ENCODE results near the gene PPP1R12B.
A peak's percentile ranks its signal among the peaks of the same experiment; 100 is the strongest.

Gene PPP1R12B

DNA sequence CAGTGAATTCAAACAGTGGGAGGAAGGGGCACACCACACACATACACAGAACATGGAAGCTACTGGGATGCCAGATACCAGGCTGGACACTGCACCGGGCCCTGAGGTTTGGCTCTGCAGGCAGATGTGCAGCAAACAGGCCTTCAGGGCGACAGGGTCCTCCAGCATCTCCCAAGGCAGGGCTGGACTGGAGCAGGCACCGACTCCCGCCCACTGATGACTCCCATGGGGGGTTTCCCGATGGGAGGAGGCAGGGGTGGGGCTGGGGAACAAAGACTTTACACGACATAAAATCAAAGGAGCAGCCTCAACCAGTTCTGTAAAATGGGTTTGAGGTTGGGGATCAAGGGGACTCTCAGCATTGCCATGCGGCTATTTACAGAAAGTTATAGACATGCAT, 243.6 kb downstream of the PPP1R12B start:
- H3K9me3 ChIP-seq (replicated peaks in 1 of 2; ENCODE audit: control insufficient read depth in 2 of 2, insufficient read depth in 1 of 2, low read depth in 1 of 2, low read length in 2 of 2), result no peaks in the 10 kb centered on the region
- no peaks in the 10 kb centered on the region for H3K36me3 ChIP-seq (replicated peaks in 1 of 2; ENCODE audit: control insufficient read depth in 2 of 2, insufficient read depth in 2 of 2, low read length in 2 of 2)
- H3K4me2 ChIP-seq (ENCODE audit: insufficient read depth, low read length, poor library complexity, severe bottlenecking), result no peak overlapping the region
- H3K79me1 ChIP-seq (ENCODE audit: low read depth, low read length), result no peaks in the 10 kb centered on the region
- H3K18ac ChIP-seq (ENCODE audit: low read length), result peak overlapping the region; percentile 22
- no peak overlapping the region for H2AFZ ChIP-seq (ENCODE audit: low read length)
- H2BK5ac ChIP-seq (ENCODE audit: low read length), result no peak overlapping the region
- DNase-seq (ENCODE audit: low spot score), result no peak
- no peak overlapping the region for H3K4ac ChIP-seq (ENCODE audit: low read length)
- no peak overlapping the region for H4K8ac ChIP-seq (ENCODE audit: low read depth, low read length)
- no peak overlapping the region for H2BK12ac ChIP-seq (ENCODE audit: low read length)
- no peak overlapping the region for H3K27ac ChIP-seq (replicated peaks; ENCODE audit: low read length)
- H3K14ac ChIP-seq (ENCODE audit: low read length), result no peak overlapping the region
- H2BK120ac ChIP-seq (ENCODE audit: low read depth, low read length), result no peak overlapping the region
- H2AK5ac ChIP-seq (ENCODE audit: low read depth, low read length), result peak overlapping the region; percentile 17
- H4K91ac ChIP-seq (ENCODE audit: low read depth, low read length, poor library complexity), result no peak overlapping the region
- no peak overlapping the region for H2BK15ac ChIP-seq (ENCODE audit: low read length)
- no CpG with 5 or more reads among the region's 7 CpGs for WGBS, 2 donors (ENCODE audit: extremely low coverage in 2 of 2, insufficient read length in 2 of 2, insufficient replicate concordance in 1 of 2)
- H3K27me3 ChIP-seq (ENCODE audit: control insufficient read depth in 3 of 3, insufficient read depth in 3 of 3, low read depth in 1 of 3, low read length in 3 of 3), result no peaks in the 10 kb centered on the region
- H3K9ac ChIP-seq (ENCODE audit: low read depth, low read length, poor library complexity), result no peak overlapping the region
- H3K4me3 ChIP-seq (ENCODE audit: low read length in 2 of 2), result no peak overlapping the region
- no peak overlapping the region for H3K23ac ChIP-seq (ENCODE audit: low read depth, low read length, poor library complexity)
- peaks cover 10 to 13% of the 10 kb centered on the region in 2 donors for H3K4me1 ChIP-seq (ENCODE audit: control insufficient read depth in 2 of 2, insufficient read depth in 1 of 2, low read depth in 1 of 2, low read length in 2 of 2)

DNA sequence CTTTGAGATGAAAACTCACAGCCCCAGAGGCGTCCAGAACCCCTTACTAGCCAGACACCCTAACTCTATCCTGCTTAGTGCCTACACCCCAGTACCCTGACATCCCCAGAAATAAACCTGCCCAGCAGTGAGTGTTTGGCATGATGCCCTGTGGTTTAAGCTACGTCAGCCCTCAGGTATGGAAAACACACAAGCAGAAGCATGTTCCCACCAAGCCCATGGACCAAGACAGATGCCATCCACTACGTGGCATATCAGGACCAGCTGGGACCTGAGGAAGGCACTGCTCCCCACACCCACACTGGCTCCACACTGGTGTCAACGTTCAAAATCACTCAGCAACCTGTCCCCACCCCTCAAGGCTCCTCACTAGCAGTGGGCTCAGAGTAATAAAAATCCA, 245.3 kb downstream of the PPP1R12B start:
- no peak overlapping the region for H3K9ac ChIP-seq (ENCODE audit: low read depth, low read length, poor library complexity)
- no peak overlapping the region for H2AFZ ChIP-seq (ENCODE audit: low read length)
- no peaks in the 10 kb centered on the region for H3K27me3 ChIP-seq (ENCODE audit: control insufficient read depth in 3 of 3, insufficient read depth in 3 of 3, low read depth in 1 of 3, low read length in 3 of 3)
- no peak overlapping the region for H2BK5ac ChIP-seq (ENCODE audit: low read length)
- H2BK15ac ChIP-seq (ENCODE audit: low read length), result no peak overlapping the region
- no peaks in the 10 kb centered on the region for H3K79me1 ChIP-seq (ENCODE audit: low read depth, low read length)
- H4K91ac ChIP-seq (ENCODE audit: low read depth, low read length, poor library complexity), result no peak overlapping the region
- H3K14ac ChIP-seq (ENCODE audit: low read length), result no peak overlapping the region
- H3K4ac ChIP-seq (ENCODE audit: low read length), result no peak overlapping the region
- H3K23ac ChIP-seq (ENCODE audit: low read depth, low read length, poor library complexity), result no peak overlapping the region
- no peak for DNase-seq (ENCODE audit: low spot score)
- no CpG with 5 or more reads among the region's 4 CpGs for WGBS, 2 donors (ENCODE audit: extremely low coverage in 2 of 2, insufficient read length in 2 of 2, insufficient replicate concordance in 1 of 2)
- H3K4me1 ChIP-seq (ENCODE audit: control insufficient read depth in 2 of 2, insufficient read depth in 1 of 2, low read depth in 1 of 2, low read length in 2 of 2), result peaks cover 9 to 10% of the 10 kb centered on the region in 2 donors
- no peak overlapping the region for H3K27ac ChIP-seq (replicated peaks; ENCODE audit: low read length)
- no peak overlapping the region for H4K8ac ChIP-seq (ENCODE audit: low read depth, low read length)
- H3K4me2 ChIP-seq (ENCODE audit: insufficient read depth, low read length, poor library complexity, severe bottlenecking), result no peak overlapping the region
- H3K36me3 ChIP-seq (replicated peaks in 1 of 2; ENCODE audit: control insufficient read depth in 2 of 2, insufficient read depth in 2 of 2, low read length in 2 of 2), result no peaks in the 10 kb centered on the region
- H2BK120ac ChIP-seq (ENCODE audit: low read depth, low read length), result no peak overlapping the region
- no peak overlapping the region for H3K18ac ChIP-seq (ENCODE audit: low read length)
- no peak overlapping the region for H2AK5ac ChIP-seq (ENCODE audit: low read depth, low read length)
- H3K9me3 ChIP-seq (replicated peaks in 1 of 2; ENCODE audit: control insufficient read depth in 2 of 2, insufficient read depth in 1 of 2, low read depth in 1 of 2, low read length in 2 of 2), result no peaks in the 10 kb centered on the region
- no peak overlapping the region for H3K4me3 ChIP-seq (ENCODE audit: low read length in 2 of 2)
- H2BK12ac ChIP-seq (ENCODE audit: low read length), result no peak overlapping the region

DNA sequence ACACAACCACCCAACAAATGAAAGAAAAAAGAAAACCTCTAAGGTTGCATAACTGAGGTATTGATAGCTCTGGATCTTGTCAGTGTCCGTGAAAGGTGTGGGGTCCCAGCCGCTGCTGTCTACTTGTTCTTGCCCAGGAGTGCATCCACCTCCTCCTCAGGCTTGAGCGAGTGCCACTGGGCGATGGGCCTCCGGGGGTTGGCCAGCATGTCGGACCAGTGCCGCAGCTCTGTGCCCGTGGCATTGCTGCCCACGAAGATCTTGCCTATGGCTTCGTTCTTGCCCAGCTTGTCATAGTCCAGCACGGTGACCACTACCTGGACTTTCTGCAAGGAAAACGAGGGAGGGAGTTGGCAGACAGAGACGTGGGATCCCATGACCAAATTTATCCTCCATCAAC, 248.1 kb downstream of the PPP1R12B start:
- Histone ChIP-seq H2BK15ac (ENCODE audit: low read length) (no peak overlapping the region), H3K36me3 (replicated peaks in 1 of 2; ENCODE audit: control insufficient read depth in 2 of 2, insufficient read depth in 2 of 2, low read length in 2 of 2) (no peaks in the 10 kb centered on the region), H3K79me1 (ENCODE audit: low read depth, low read length) (no peaks in the 10 kb centered on the region), H3K4me3 (ENCODE audit: low read length in 2 of 2) (no peak overlapping the region), H3K4me2 (ENCODE audit: insufficient read depth, low read length, poor library complexity, severe bottlenecking) (no peak overlapping the region), H4K8ac (ENCODE audit: low read depth, low read length) (no peak overlapping the region), H3K27ac (replicated peaks; ENCODE audit: low read length) (no peak overlapping the region), H2BK120ac (ENCODE audit: low read depth, low read length) (no peak overlapping the region), H4K91ac (ENCODE audit: low read depth, low read length, poor library complexity) (no peak overlapping the region), H2AK5ac (ENCODE audit: low read depth, low read length) (no peak overlapping the region), H3K27me3 (ENCODE audit: control insufficient read depth in 3 of 3, insufficient read depth in 3 of 3, low read depth in 1 of 3, low read length in 3 of 3) (no peaks in the 10 kb centered on the region), H3K23ac (ENCODE audit: low read depth, low read length, poor library complexity) (peak overlapping the region; percentile 69), H3K4ac (ENCODE audit: low read length) (no peak overlapping the region), H2AFZ (ENCODE audit: low read length) (no peak overlapping the region), H2BK5ac (ENCODE audit: low read length) (no peak overlapping the region), H3K4me1 (ENCODE audit: control insufficient read depth in 2 of 2, insufficient read depth in 1 of 2, low read depth in 1 of 2, low read length in 2 of 2) (no peaks in the 10 kb centered on the region), H3K9me3 (replicated peaks in 1 of 2; ENCODE audit: control insufficient read depth in 2 of 2, insufficient read depth in 1 of 2, low read depth in 1 of 2, low read length in 2 of 2) (no peaks in the 10 kb centered on the region), H3K18ac (ENCODE audit: low read length) (no peak overlapping the region), H3K9ac (ENCODE audit: low read depth, low read length, poor library complexity) (no peak overlapping the region), H2BK12ac (ENCODE audit: low read length) (no peak overlapping the region), H3K14ac (ENCODE audit: low read length) (no peak overlapping the region)
- no CpG with 5 or more reads among the region's 13 CpGs for WGBS, 2 donors (ENCODE audit: extremely low coverage in 2 of 2, insufficient read length in 2 of 2, insufficient replicate concordance in 1 of 2)
- DNase-seq (ENCODE audit: low spot score), result no peak

DNA sequence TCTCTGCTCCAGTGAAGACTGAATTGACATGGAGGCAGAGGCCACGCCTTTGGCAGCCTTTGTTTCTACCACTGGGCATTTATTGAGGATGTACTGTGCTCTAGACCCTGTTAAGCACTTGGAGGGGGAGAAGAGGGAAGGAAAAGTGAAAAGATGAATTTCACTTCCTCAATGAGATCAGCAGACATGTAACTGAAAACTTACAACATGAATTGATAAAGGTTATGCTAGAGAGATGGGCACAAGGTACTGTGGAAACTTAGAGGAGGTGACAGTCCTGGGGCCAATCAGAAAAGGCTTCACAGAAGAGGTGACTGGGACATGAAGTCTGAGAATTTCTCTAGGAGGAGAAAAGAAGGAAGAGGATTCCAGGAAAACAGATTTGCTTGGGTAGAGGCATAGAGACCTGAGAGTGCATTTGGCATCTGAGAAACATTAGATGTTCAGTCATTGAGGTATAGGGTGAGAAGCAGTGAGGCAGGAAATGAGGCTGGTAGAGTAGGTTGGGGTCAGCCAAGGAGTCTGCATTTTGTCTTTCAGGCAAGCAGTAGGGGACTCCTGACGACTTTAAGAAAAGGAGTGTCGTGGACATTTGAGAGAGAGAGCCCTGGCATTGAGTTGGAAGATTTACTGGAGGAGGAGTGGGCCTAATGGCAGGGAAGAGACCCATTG, 248.7 kb downstream of the PPP1R12B start:
- H2AK5ac ChIP-seq (ENCODE audit: low read depth, low read length), result no peak overlapping the region
- H2BK5ac ChIP-seq (ENCODE audit: low read length), result no peak overlapping the region
- H3K23ac ChIP-seq (ENCODE audit: low read depth, low read length, poor library complexity), result no peak overlapping the region
- no peak for DNase-seq (ENCODE audit: low spot score)
- no peak overlapping the region for H2BK15ac ChIP-seq (ENCODE audit: low read length)
- no CpG with 5 or more reads among the region's 3 CpGs for WGBS, 2 donors (ENCODE audit: extremely low coverage in 2 of 2, insufficient read length in 2 of 2, insufficient replicate concordance in 1 of 2)
- H3K27ac ChIP-seq (replicated peaks; ENCODE audit: low read length), result no peak overlapping the region
- no peaks in the 10 kb centered on the region for H3K9me3 ChIP-seq (replicated peaks in 1 of 2; ENCODE audit: control insufficient read depth in 2 of 2, insufficient read depth in 1 of 2, low read depth in 1 of 2, low read length in 2 of 2)
- H2BK120ac ChIP-seq (ENCODE audit: low read depth, low read length), result no peak overlapping the region
- H3K4ac ChIP-seq (ENCODE audit: low read length), result no peak overlapping the region
- H3K4me2 ChIP-seq (ENCODE audit: insufficient read depth, low read length, poor library complexity, severe bottlenecking), result no peak overlapping the region
- H3K27me3 ChIP-seq (ENCODE audit: control insufficient read depth in 3 of 3, insufficient read depth in 3 of 3, low read depth in 1 of 3, low read length in 3 of 3), result no peaks in the 10 kb centered on the region
- H2BK12ac ChIP-seq (ENCODE audit: low read length), result no peak overlapping the region
- H3K4me1 ChIP-seq (ENCODE audit: control insufficient read depth in 2 of 2, insufficient read depth in 1 of 2, low read depth in 1 of 2, low read length in 2 of 2), result no peaks in the 10 kb centered on the region
- H4K91ac ChIP-seq (ENCODE audit: low read depth, low read length, poor library complexity), result no peak overlapping the region
- H3K14ac ChIP-seq (ENCODE audit: low read length), result no peak overlapping the region
- H2AFZ ChIP-seq (ENCODE audit: low read length), result no peak overlapping the region
- no peaks in the 10 kb centered on the region for H3K36me3 ChIP-seq (replicated peaks in 1 of 2; ENCODE audit: control insufficient read depth in 2 of 2, insufficient read depth in 2 of 2, low read length in 2 of 2)
- H4K8ac ChIP-seq (ENCODE audit: low read depth, low read length), result no peak overlapping the region
- no peak overlapping the region for H3K9ac ChIP-seq (ENCODE audit: low read depth, low read length, poor library complexity)
- H3K4me3 ChIP-seq (ENCODE audit: low read length in 2 of 2), result no peak overlapping the region
- no peaks in the 10 kb centered on the region for H3K79me1 ChIP-seq (ENCODE audit: low read depth, low read length)
- H3K18ac ChIP-seq (ENCODE audit: low read length), result no peak overlapping the region

Measured in neuronal stem cell (in vitro differentiated cells).